Measurements from ENCODE around the gene RFK. TPM values are rescaled to one million over a fixed set of nuclear protein-coding genes. Genes with fewer than 3 reads are reported as not detected.

Gene RFK
- total RNA-seq, 1 experiment from 2014 or later, result 12.0 TPM

- no peak for TF ChIP-seq CTCF (conservative IDR thresholded peaks at IDR 0.05)
- H3K27me3 ChIP-seq (ENCODE audit: insufficient read depth, low read length), result no peaks in the 10 kb centered on the region
- H3K4me3 Mint-ChIP-seq, result no peak overlapping the region
- no peak overlapping the region for H3K23ac ChIP-seq (ENCODE audit: insufficient read length, low read depth, low read length)
- no peaks in the 10 kb centered on the region for H3K79me1 ChIP-seq (ENCODE audit: insufficient read depth, low read depth, low read length, poor library complexity, severe bottlenecking)
- no peak overlapping the region for H2AFZ ChIP-seq (ENCODE audit: low read length)
- H4K5ac ChIP-seq (ENCODE audit: insufficient read length, low read depth, low read length), result no peak overlapping the region
- no peak overlapping the region for H3T11ph ChIP-seq (ENCODE audit: low read length)
- H4K20me1 ChIP-seq (ENCODE audit: control insufficient read depth, insufficient read depth, insufficient read length), result no peaks in the 10 kb centered on the region
- WGBS (ENCODE audit: extremely low coverage, insufficient read length, low lambda C conversion rate), result no CpG with 5 or more reads among the region's 1 CpG
- no peak overlapping the region for H3K9ac ChIP-seq (ENCODE audit: extremely low read depth, insufficient read length, low read length)
- DNase-seq, result no peak
- no peaks in the 10 kb centered on the region for H3K36me3 Mint-ChIP-seq (ENCODE audit: insufficient read depth in 1 of 3, low read depth in 3 of 3)
- no peaks in the 10 kb centered on the region for H3K23me2 ChIP-seq (ENCODE audit: insufficient read length, low read depth, low read length, poor library complexity, severe bottlenecking)
- H4K91ac ChIP-seq (ENCODE audit: insufficient read length, low read depth, low read length), result no peak overlapping the region
- H3K27me3 Mint-ChIP-seq (ENCODE audit: low read depth), result no peaks in the 10 kb centered on the region
- no peak overlapping the region for H3K4me2 ChIP-seq (ENCODE audit: insufficient read depth, insufficient read length, low read length)
- H3K4me1 Mint-ChIP-seq, result no peaks in the 10 kb centered on the region
- no peak overlapping the region for H2BK12ac ChIP-seq (ENCODE audit: insufficient read length, low read depth, low read length)
- no peak overlapping the region for H2BK20ac ChIP-seq (ENCODE audit: low read depth, low read length, poor library complexity, severe bottlenecking)
- H2BK5ac ChIP-seq (ENCODE audit: insufficient read length, low read length), result no peak overlapping the region
- H2BK15ac ChIP-seq (ENCODE audit: low read depth, low read length), result no peak overlapping the region
- H2BK120ac ChIP-seq (ENCODE audit: low read depth, low read length, poor library complexity, severe bottlenecking), result no peak overlapping the region
- H3K27ac Mint-ChIP-seq, result no peak overlapping the region
- H3K56ac ChIP-seq (ENCODE audit: insufficient read length, low read depth, low read length), result no peak overlapping the region
- no peak overlapping the region for H3K27ac ChIP-seq (ENCODE audit: insufficient read length, low read depth, low read length)
- H3K4me1 ChIP-seq (ENCODE audit: insufficient read depth, low read length), result no peaks in the 10 kb centered on the region
- H3K4ac ChIP-seq (ENCODE audit: low read depth, low read length), result no peak overlapping the region
- H3K14ac ChIP-seq (ENCODE audit: insufficient read depth, low read length), result no peak overlapping the region
- no peak overlapping the region for H4K8ac ChIP-seq (replicated peaks; ENCODE audit: insufficient read length, low read depth, low read length)
- no peaks in the 10 kb centered on the region for H3K9me3 Mint-ChIP-seq
- no peaks in the 10 kb centered on the region for H3K9me3 ChIP-seq (ENCODE audit: control insufficient read depth, low read depth, low read length)
- H3K79me2 ChIP-seq (ENCODE audit: insufficient read depth, low read length), result no peaks in the 10 kb centered on the region
- no peak overlapping the region for H2AK5ac ChIP-seq (ENCODE audit: insufficient read length, low read length)
- H3K18ac ChIP-seq (ENCODE audit: insufficient read length, low read depth, low read length), result no peak overlapping the region
These were observed 36.7 kb downstream of the RFK start for GRCh38 chr9:76357555-76357954.
